K562 (cell line): ENCODE data around the gene MAPK8IP1.

Experiments used
- LEF1 ChIP-seq: fragments of 450-650 bp; IDR thresholded peaks from 2 replicates; pipeline ENCODE4 v1.6.1; 2016; ENCODE audit warnings: mild to moderate bottlenecking
- MED1 ChIP-seq: sonication (generic); formaldehyde crosslinking; IDR thresholded peaks from 2 replicates; pipeline ENCODE4 v1.8.1; 2023; ENCODE audit warnings: missing genetic modification reagents, borderline replicate concordance
- ZFX ChIP-seq: sonication (generic); formaldehyde crosslinking; IDR thresholded peaks from 2 replicates; pipeline ENCODE4 v1.8.0; 2022; ENCODE audit warnings: mild to moderate bottlenecking, missing genetic modification reagents, moderate library complexity
- ZNF311 ChIP-seq: fragments of 250-450 bp; sonication (Bioruptor Pico); IDR thresholded peaks from 2 replicates; pipeline ENCODE4 v1.4.0; 2020; ENCODE audit warnings: mild to moderate bottlenecking, moderate library complexity
- ZNF766 ChIP-seq: fragments of 200-800 bp; sonication (Bioruptor generic); conservative IDR thresholded peaks from 2 replicates; pipeline ENCODE4 v1.6.1; 2016; ENCODE audit warnings: missing genetic modification characterization, missing compliant biosample characterization
- TF ChIP-seq, protein P1 (sequence below), 3 experiments: IDR thresholded peaks in 2 of 3; conservative IDR thresholded peaks in 1 of 3; 2 replicates each; pipeline ENCODE4 v1.5.1; 2011 to 2012; ENCODE audit warnings: low read length in 3 of 3, mild to moderate bottlenecking in 3 of 3, control low read depth in 2 of 3, improper control_type of control experiment in 1 of 3, inconsistent platforms in 1 of 3, low read depth in 1 of 3, mixed read lengths in 1 of 3, moderate library complexity in 1 of 3; ENCODE audit not compliant: insufficient read depth in 2 of 3
- TF ChIP-seq, protein P2 (sequence below): sonication (generic); formaldehyde crosslinking; IDR thresholded peaks from 2 replicates; pipeline ENCODE4 v1.9.0; 2022; ENCODE audit warnings: mild to moderate bottlenecking, missing genetic modification reagents
- TF ChIP-seq, protein P3 (sequence below): fragments of 250-450 bp; sonication (Bioruptor Pico); IDR thresholded peaks from 2 replicates; pipeline ENCODE4 v1.5.0; 2021; ENCODE audit warnings: mild to moderate bottlenecking, moderate library complexity

DNA sequence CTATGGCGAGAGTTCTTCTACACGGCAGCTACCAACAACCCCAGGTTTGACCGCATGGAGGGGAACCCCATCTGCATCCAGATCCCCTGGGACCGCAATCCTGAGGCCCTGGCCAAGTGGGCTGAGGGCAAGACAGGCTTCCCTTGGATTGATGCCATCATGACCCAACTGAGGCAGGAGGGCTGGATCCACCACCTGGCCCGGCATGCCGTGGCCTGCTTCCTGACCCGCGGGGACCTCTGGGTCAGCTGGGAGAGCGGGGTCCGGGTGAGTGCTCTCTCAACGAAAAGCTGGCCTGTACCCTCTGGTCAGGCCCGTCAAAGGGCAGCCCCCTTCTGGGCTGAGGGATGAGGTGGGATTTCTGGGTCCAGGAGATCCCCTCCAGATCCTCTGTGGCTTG is 15.9 kb upstream of the MAPK8IP1 start:
- TF ChIP-seq LEF1 (no peak), ZFX (CRISPR knock-in tag) (no peak), ZNF766 (no peak), ZNF311 (CRISPR knock-in tag) (no peak), MED1 (CRISPR knock-in tag) (no peak)
- TF ChIP-seq, protein P1, sequence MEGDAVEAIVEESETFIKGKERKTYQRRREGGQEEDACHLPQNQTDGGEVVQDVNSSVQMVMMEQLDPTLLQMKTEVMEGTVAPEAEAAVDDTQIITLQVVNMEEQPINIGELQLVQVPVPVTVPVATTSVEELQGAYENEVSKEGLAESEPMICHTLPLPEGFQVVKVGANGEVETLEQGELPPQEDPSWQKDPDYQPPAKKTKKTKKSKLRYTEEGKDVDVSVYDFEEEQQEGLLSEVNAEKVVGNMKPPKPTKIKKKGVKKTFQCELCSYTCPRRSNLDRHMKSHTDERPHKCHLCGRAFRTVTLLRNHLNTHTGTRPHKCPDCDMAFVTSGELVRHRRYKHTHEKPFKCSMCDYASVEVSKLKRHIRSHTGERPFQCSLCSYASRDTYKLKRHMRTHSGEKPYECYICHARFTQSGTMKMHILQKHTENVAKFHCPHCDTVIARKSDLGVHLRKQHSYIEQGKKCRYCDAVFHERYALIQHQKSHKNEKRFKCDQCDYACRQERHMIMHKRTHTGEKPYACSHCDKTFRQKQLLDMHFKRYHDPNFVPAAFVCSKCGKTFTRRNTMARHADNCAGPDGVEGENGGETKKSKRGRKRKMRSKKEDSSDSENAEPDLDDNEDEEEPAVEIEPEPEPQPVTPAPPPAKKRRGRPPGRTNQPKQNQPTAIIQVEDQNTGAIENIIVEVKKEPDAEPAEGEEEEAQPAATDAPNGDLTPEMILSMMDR (IDR thresholded peaks at IDR 0.05 in 2 of 3, conservative IDR thresholded peaks at IDR 0.05 in 1 of 3; ENCODE audit: insufficient read depth in 2 of 3, low read depth in 1 of 3, low read length in 3 of 3): no peak
- TF ChIP-seq, protein P2, sequence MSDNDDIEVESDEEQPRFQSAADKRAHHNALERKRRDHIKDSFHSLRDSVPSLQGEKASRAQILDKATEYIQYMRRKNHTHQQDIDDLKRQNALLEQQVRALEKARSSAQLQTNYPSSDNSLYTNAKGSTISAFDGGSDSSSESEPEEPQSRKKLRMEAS: no peak
- TF ChIP-seq, protein P3, sequence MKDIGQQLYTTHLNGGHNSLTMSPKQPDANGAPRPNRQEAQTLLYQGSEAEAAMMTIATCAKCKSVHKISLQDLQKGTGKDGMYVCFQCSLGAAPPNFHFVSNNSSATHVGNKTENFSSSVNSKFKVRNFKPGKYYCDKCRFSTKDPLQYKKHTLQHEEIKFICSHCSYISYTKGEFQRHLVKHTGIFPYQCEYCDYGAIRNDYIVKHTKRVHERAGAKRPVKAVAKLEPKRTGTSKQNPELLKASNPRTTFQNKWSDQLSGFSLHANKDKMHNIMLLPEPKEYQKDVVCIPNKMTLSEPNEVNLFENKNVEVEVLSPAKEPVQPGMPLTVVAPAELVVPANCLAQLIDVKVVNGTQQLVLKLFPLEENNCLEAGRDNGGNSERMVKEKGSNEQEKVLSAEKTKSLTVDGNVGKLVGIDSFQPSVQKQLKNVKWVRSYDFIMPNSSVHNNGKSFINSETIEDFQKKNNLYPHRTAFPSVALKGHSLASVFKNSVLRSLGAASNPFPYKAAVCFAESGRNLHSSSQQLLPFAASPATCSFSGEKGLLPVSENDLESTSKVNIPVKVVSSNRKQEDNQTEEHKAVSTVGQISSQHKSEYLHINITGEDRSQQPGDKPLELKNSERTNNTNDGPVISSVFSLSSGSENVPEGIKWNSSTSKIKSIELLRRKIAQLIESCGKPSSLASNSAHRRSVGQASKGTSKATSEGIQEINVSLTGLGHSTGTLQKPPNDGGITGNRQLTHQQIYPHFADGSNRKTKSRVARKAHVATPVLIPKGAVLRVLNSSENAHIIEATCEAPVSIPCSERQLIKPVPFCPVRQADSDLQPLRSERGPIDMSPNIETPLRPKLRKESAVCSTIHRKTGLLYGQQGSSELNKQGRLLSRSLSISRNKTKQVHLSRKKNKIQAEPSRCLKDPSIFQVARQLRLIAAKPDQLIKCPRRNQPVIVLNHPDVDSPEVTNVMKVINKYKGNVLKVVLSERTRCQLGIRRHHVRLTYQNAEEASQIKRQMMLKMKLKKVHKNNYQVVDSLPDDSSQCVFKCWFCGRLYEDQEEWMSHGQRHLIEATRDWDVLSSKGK: no peak
